Activated CD4-positive, alpha-beta T cell treated with anti-CD3 and anti-CD28 coated beads, Interleukin-2, amount 50 U/mL, for 48 hours (primary cell): ENCODE results near the gene FGD6.
"Not testable (repeated sequence)": the region's sequence is repeated elsewhere in the genome, so short reads cannot be mapped to it uniquely, and the experiment has no call there.

Experiments
- DNase-seq, 2 experiments: peaks; one replicate each; pipeline ENCODE4 v3.0.0-alpha.2; 2020

FGD6 gene

GRCh38 chr12:95217377-95218149 lies at the start of gene FGD6, which contains the start of gene VEZT:
Gene FGD6, minus strand, starts transcription at chr12:95217467. Its CDS starts 227 bp downstream, at chr12:95217240.
Gene VEZT, plus strand, starts transcription at chr12:95217807. Its CDS starts 44 bp downstream, at chr12:95217851.
- DNase-seq, result peak; percentile 96 to 98

GRCh38 chr12:95266254-95266653 lies 49.0 kb upstream of the FGD6 start:
- DNase-seq, result no peak

- DNase-seq, result no peak
Observed at GRCh38 chr12:95265765-95266164, 48.5 kb upstream of the FGD6 start.

GRCh38 chr12:95262808-95263207 lies 45.5 kb upstream of the FGD6 start:
- no peak for DNase-seq

- DNase-seq, result no peak
Observed at GRCh38 chr12:95261109-95261508, 43.8 kb upstream of the FGD6 start.

GRCh38 chr12:95259368-95259767 lies 42.1 kb upstream of the FGD6 start:
- DNase-seq, result no peak

- DNase-seq, result no peak
Observed at GRCh38 chr12:95258803-95259202, 41.5 kb upstream of the FGD6 start.

- no peak for DNase-seq
Observed at GRCh38 chr12:95258151-95258550, 40.9 kb upstream of the FGD6 start.

GRCh38 chr12:95257541-95257940 lies 40.3 kb upstream of the FGD6 start:
- DNase-seq, result no peak

- no peak for DNase-seq
Observed at GRCh38 chr12:95253386-95253785, 36.1 kb upstream of the FGD6 start.

GRCh38 chr12:95248604-95249360 lies 31.5 kb upstream of the FGD6 start:
- DNase-seq, result no peak

GRCh38 chr12:95248095-95248494 lies 30.8 kb upstream of the FGD6 start:
- no peak for DNase-seq

- DNase-seq, result no peak
Observed at GRCh38 chr12:95244350-95244749, 27.1 kb upstream of the FGD6 start.

GRCh38 chr12:95243497-95244183 lies 26.4 kb upstream of the FGD6 start:
- no peak for DNase-seq

GRCh38 chr12:95241761-95242506 lies 24.7 kb upstream of the FGD6 start:
- DNase-seq, result no peak

- not testable (repeated sequence) for DNase-seq
Observed at GRCh38 chr12:95241138-95241537, 23.9 kb upstream of the FGD6 start.

GRCh38 chr12:95240556-95240955 lies 23.3 kb upstream of the FGD6 start:
- no peak for DNase-seq

GRCh38 chr12:95239835-95240234 lies 22.6 kb upstream of the FGD6 start:
- DNase-seq, result not testable (repeated sequence)

- DNase-seq, result no peak
Observed at GRCh38 chr12:95239216-95239615, 21.9 kb upstream of the FGD6 start.

GRCh38 chr12:95238150-95238549 lies 20.9 kb upstream of the FGD6 start:
- no peak for DNase-seq

- DNase-seq, result no peak
Observed at GRCh38 chr12:95237315-95237714, 20.0 kb upstream of the FGD6 start.

- DNase-seq, result not testable (repeated sequence)
Observed at GRCh38 chr12:95235621-95236020, 18.4 kb upstream of the FGD6 start.

GRCh38 chr12:95234187-95234586 lies 16.9 kb upstream of the FGD6 start:
- DNase-seq, result not testable (repeated sequence)
